HUES6 (cell line): Measurements from ENCODE around the gene OR5M10.

ENCODE experiments used
- H3K27ac ChIP-seq: 2 replicates; pipeline ENCODE4 v1.7.0; 2013; ENCODE audit warnings: low read depth, mild to moderate bottlenecking, low read length, inconsistent platforms
- H3K27me3 ChIP-seq: 2 replicates; pipeline ENCODE4 v1.6.1; 2013; ENCODE audit warnings: low read length; ENCODE audit not compliant: control insufficient read depth, insufficient read depth
- H3K36me3 ChIP-seq: 2 replicates; pipeline ENCODE4 v1.6.1; 2013; ENCODE audit warnings: low read length; ENCODE audit not compliant: control insufficient read depth, insufficient read depth
- H3K4me1 ChIP-seq: 2 replicates; pipeline ENCODE4 v1.6.1; 2013; ENCODE audit warnings: low read length; ENCODE audit not compliant: control insufficient read depth, insufficient read depth
- H3K4me3 ChIP-seq: 2 replicates; pipeline ENCODE4 v1.5.1; 2013; ENCODE audit warnings: low read depth, low read length
- H3K9ac ChIP-seq: one replicate; pipeline ENCODE4 v1.6.1; 2013; ENCODE audit warnings: mild to moderate bottlenecking, low read length
- H3K9me3 ChIP-seq: 2 replicates; pipeline ENCODE4 v1.6.1; 2013; ENCODE audit warnings: low read depth, low read length; ENCODE audit not compliant: control insufficient read depth, insufficient read depth

Gene OR5M10

GRCh38 chr11:56531856-56532255 lies 45.7 kb downstream of the OR5M10 start:
- H3K4me1 ChIP-seq, result no peaks in the 10 kb centered on the region; the same call in 1 of the 2 replicates
- H3K9me3 ChIP-seq, result no peaks in the 10 kb centered on the region
- no peaks in the 10 kb centered on the region for H3K27me3 ChIP-seq
- no peak overlapping the region for H3K9ac ChIP-seq
- no peak overlapping the region for H3K27ac ChIP-seq
- H3K4me3 ChIP-seq, result no peak overlapping the region
- no peaks in the 10 kb centered on the region for H3K36me3 ChIP-seq
